Posterior vena cava (tissue), 2 donors: Measurements from ENCODE around the gene UBAP1L. TPM values are rescaled to one million over a fixed set of nuclear protein-coding genes. Genes with fewer than 3 reads are reported as not detected.
"Not testable (repeated sequence)": the region's sequence is repeated elsewhere in the genome, so short reads cannot be mapped to it uniquely, and the experiment has no call there.

ENCODE experiments used
- DNase-seq: peaks from one replicate; pipeline ENCODE4 v3.0.0-alpha.2; 2020; ENCODE audit warnings: low spot score
- intact Hi-C, 2 donors: fragments of 100-400 bp; cut with DNase I; formaldehyde crosslinking; loops; one replicate each; pipeline versions ENCODE4 v1.14.1 to v1.14.2; 2022 to 2023
- long read RNA-seq, 2 donors: library from polyadenylated mRNA; unstranded; transcript quantifications; one replicate each; pipeline ENCODE4 v2.0.0, GENCODE V29; 2020 to 2021
- total RNA-seq, 2 donors: library from RNA; stranded (reverse); fragmentation: NEBNext Ultra II Directional; extraction: Animal tissue kit (Norgen Biotek cat#: 25700); gene quantifications; one replicate each; pipeline ENCODE4 v1.2.1, GENCODE V29; 2021
- donor health status: DM: yes; HTN: yes; CAD: no.
- donor health status: DM: yes; HTN: yes; CAD: no.

Gene UBAP1L
- total RNA-seq = 1 to 10 TPM; 3.6 to 3.7 TPM
- long read RNA-seq, donor 1 = 0 reads
- long read RNA-seq, donor 2 = 0 reads

GRCh38 chr15:65115086-65115485 lies at the start of gene UBAP1L:
TSS of gene UBAP1L (minus strand) at chr15:65115200. CDS start at chr15:65106215, 8,985 bp downstream.
- intact Hi-C loops = no loop called here
- DNase-seq = no peak

DNA sequence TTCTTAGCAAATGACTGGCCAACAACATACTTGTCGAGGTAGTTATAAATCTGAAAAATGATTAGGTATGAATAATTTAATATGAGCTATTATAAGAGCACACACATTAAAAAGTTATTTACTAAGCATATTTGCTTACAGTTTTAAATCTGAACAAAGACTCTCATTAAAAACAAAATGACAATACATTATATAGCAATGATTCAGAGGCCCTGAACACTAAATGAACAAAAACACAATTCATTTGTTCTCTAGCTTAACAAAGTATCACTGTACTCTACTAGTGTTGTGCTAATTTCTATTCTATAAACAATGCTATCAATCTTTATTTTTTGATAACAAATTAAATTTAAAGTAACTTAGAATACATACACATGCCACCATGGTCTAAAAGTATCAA lies 49.1 kb upstream of the UBAP1L start:
- intact Hi-C loops = no loop called here
- no peak for DNase-seq

- intact Hi-C loops = no loop called here
- no peak for DNase-seq
Observed at GRCh38 chr15:65163041-65163440, 48.0 kb upstream of the UBAP1L start.

GRCh38 chr15:65156692-65157091 lies 41.7 kb upstream of the UBAP1L start:
- DNase-seq = no peak
- intact Hi-C loops = no loop called here

GRCh38 chr15:65154720-65155119 lies 39.7 kb upstream of the UBAP1L start:
- intact Hi-C loops = no loop called here
- DNase-seq = no peak

GRCh38 chr15:65147902-65148301 lies 32.9 kb upstream of the UBAP1L start:
- no peak for DNase-seq
- intact Hi-C loops = no loop called here

- DNase-seq = no peak
Observed at GRCh38 chr15:65146438-65146837, 31.4 kb upstream of the UBAP1L start.

DNA sequence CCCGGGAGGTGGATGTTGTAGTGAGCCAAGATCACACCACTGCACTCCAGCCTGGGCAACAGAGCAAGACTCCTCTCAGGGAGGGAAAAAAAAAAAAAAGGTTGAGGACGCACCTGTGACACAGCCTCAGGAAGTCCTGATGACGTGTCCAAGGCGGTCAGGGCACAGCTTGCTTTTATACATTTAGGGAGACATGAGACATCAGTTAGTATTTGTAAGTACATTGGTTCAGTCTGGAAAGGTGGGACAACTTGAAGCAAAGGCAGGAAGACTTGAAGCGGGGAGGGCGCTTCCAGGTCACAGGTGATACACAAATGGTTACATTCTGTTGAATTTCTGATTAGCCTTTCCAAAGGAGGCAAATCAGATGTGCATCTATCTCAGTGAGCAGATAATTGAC lies 23.6 kb upstream of the UBAP1L start:
- DNase-seq, intact Hi-C loops: not testable (repeated sequence)

More at GRCh38 chr15:65146438-65146837, 31.4 kb upstream of the UBAP1L start:
- intact Hi-C loops = no loop called here

DNA sequence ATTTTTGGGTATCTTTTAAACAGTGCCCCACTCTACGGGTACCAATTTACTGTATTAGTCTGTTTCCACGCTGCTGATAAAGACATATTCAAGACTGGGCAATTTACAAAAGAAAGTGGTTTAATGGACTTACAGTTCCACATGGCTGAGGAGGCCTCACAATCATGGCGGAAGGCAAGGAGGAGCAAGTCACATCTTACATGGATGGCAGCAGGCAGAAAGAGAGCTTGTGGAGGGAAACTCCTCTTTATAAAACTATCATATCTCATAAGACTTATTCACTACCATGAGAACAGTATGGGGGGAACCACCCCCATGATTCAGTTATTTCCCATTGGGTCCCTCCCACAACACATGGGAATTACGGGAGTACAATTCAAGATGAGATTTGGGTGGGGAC lies 22.9 kb upstream of the UBAP1L start:
- intact Hi-C loops, DNase-seq: not testable (repeated sequence)

DNA sequence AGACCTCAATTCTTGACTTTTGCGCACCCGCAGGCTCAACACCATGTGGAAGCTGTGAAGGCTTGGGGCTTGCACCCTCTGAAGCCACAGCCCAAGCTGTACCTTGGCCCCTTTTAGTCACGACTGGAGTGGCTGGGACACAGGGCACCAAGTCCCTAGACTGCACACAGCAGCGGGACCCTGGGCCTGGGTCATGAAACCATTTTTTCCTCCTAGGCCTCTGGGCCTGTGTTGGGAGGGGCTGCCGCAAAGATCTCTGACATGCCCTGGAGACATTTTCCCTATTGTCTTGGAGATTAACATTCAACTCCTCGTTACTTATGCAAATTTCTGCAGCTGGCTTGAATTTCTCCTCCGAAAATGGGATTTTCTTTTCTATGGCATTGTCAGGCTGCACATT lies 22.1 kb upstream of the UBAP1L start:
- intact Hi-C loops, DNase-seq: not testable (repeated sequence)

- intact Hi-C loops = no loop called here
- DNase-seq = no peak
Observed at GRCh38 chr15:65134538-65134937, 19.5 kb upstream of the UBAP1L start.

GRCh38 chr15:65133548-65134200 lies 18.7 kb upstream of the UBAP1L start, which contains the start of gene PDCD7:
TSS of gene PDCD7 (minus strand) at chr15:65133808. CDS start at chr15:65133781, 27 bp downstream.
- intact Hi-C loops = no loop called here
- peak; percentile 96 for DNase-seq

DNA sequence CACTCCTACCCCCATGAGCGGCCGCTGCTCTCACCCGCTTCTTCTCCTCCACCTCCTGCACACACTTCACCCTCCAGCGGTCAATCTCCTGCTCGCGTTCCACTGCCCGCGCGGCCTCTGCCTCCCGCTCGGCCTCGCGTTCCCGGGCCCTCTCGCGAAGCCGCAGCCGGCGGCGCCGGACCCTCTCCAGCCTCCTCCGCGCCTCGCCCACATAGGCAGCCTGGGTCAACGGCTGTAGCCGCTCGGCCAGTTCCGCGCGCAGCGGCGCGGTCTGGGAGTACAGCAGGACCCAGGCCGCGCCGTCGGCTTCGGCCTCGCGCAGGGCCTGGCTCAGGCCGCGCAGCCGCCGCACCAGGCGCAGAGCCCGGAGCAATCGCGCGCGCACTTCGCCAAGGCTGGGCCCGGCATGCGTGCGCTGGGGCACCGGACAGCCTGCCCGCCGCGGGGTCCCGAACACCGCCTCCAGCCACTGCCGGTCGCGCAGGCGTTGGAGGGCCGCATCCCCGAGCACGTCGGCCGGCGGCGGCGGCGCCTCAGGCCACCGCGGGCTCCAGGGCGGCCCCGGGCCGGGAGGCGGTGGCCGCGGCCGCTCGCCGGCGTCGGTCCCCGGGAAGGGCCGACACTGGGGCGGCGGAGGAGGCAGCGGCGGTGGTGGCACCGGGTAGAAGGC lies 18.0 kb upstream of the UBAP1L start:
- DNase-seq = peak; percentile 84
- intact Hi-C loops = no loop called here

- intact Hi-C loops = no loop called here
- no peak for DNase-seq
Observed at GRCh38 chr15:65130941-65131340, 15.9 kb upstream of the UBAP1L start.

GRCh38 chr15:65115542-65115941 lies 542 bp upstream of the UBAP1L start:
- intact Hi-C loops = no loop called here
- no peak for DNase-seq

DNA sequence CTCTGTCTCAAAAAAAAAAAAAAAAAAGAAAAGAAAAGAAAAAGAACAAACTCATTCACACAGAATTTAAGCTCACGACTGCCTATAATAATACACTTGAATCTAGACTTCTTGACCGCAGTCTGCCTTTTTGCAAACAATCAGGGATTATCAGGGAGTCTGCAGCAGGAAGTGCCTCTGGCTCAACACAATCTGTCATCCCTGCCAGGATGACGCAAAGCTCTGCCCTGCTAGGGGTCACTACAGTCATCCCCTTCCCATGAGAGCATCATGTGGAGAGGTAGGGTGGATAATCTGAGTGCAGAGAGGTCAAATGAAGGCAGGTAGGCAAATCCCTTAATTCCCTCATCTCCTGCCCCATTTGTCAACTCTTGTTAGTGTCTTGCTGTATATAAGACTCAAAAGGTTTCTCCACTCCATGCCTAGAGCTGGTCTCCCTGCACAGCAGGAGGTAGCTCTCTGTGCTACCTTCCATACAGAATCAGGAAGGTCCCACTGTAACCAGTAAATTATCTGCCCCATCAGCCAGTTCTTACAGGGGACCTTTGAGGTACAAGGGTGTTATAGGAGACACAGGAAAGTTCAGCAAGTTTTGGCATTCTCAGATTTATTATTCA lies 4.2 kb downstream of the UBAP1L start:
- DNase-seq = no peak
- intact Hi-C loops = no loop called here

DNA sequence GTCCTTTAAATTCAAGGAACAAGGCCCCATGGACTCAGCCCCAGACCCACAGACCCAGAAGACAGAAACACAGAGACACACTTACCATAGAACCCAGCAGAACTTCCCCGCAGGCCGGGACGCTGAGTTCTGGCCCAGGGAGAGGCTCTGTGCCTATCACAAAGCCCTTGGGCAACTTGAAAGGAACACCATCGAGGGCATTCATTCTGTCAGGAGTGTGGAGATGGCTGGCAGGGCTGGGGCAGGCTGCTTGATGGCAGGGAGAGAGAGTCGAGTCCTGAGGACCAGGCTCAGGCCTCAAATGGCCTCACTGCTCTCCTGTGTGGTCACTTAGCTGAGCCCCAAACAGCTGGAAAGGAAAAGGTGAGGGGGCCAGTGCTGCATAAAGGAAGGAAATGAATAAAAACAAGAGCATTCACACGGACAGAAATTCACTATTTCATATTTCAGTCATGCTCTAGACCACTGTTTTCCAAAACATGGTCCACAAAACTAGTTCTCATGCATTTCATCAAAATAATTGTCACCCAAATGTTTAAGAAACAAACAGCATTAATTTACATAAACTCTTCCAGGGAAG lies 8.9 kb downstream of the UBAP1L start:
- no peak for DNase-seq
- intact Hi-C loops = no loop called here

GRCh38 chr15:65105038-65105437 lies 10.0 kb downstream of the UBAP1L start:
- DNase-seq = no peak
- intact Hi-C loops = no loop called here

GRCh38 chr15:65102912-65103311 lies 12.1 kb downstream of the UBAP1L start:
- DNase-seq = no peak
- intact Hi-C loops = loop anchor here (2.0 to 5.0 kb wide), 2 partner anchors 71 to 76 kb away; no protein-coding TSS in a partner anchor
